NCI-H2171 treated with DMSO at 0.1 percent for 48 hours (cell line): ENCODE results near the gene PPEF1.

Experiments
- DNase-seq: peaks from one replicate; lab custom pipeline; 2025; lab: John Stamatoyannopoulos, UW

The PPEF1 gene, protein sequence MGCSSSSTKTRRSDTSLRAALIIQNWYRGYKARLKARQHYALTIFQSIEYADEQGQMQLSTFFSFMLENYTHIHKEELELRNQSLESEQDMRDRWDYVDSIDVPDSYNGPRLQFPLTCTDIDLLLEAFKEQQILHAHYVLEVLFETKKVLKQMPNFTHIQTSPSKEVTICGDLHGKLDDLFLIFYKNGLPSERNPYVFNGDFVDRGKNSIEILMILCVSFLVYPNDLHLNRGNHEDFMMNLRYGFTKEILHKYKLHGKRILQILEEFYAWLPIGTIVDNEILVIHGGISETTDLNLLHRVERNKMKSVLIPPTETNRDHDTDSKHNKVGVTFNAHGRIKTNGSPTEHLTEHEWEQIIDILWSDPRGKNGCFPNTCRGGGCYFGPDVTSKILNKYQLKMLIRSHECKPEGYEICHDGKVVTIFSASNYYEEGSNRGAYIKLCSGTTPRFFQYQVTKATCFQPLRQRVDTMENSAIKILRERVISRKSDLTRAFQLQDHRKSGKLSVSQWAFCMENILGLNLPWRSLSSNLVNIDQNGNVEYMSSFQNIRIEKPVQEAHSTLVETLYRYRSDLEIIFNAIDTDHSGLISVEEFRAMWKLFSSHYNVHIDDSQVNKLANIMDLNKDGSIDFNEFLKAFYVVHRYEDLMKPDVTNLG

DNA sequence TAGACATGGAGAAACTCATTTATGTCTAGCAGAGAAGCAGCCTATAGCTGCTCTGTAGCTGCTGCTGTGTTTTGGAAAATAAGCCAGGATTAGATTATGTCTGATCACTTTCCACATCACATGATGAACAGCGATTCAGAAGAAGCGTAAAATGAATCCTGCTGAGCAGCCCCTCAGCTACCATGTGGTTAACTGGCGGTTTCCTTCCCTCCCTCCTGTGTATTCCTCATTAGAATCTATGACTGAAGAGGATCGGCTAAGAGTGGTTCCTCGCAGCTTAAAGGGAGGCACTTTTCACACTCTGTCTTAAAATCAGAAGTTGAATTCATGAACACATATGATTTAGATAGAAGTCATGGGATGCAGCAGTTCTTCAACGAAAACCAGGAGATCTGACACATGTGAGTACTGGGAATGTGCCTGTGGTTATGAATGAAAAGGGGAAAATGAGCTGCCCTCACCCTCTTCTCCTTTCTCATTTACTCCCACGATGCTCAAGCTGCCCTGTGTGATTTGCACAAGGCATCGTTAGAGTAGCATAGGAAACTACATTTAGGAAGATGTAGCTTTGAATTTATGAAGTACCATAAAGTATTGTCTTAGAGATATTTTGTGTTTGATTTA is at the start of gene PPEF1:
Gene PPEF1, plus strand, starts transcription at position 220 of the 624 bp plus-strand sequence. Its CDS starts 136 bp downstream, at position 356.
- peak; percentile 1 for DNase-seq

DNA sequence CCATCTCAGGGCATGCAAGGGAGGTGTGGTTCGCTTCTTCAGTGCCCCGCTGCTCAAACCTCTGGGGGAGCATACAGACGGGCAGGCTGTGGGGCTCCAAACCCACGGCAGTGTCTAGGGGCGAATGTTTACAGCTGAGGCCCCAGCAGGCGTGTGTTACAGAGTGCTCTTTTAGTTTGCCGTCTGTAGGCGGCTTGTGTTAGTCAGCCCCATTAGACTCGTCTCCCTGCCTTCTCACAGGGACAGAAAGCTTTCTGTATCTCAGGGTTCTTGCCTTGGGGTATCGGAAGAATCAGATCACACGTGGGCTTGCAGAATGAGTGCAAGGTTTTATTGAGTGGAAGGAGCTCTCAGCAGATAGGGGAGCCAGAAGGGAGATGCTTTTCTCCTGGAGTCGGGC is 46.2 kb upstream of the PPEF1 start:
- DNase-seq: no peak

DNA sequence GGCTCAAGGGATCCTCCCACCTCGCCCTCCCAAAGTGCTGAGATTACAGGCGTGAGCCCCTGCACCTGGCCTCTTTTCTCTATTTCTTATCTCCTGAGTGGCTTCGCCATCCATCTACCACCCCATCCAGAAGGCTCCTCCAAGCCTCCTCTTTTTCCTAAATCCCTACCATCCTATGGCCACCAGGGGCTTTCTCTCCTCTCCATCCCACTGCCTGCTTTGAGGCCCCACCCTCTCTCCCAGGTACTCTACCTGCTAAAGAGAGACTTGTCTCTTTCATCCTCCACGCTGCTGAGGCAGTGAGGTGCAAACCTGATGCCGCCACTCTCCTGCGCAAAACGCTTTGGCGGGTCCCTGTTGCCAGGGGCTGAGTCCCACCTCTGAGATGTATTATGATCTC is 42.5 kb upstream of the PPEF1 start:
- DNase-seq: no peak

DNA sequence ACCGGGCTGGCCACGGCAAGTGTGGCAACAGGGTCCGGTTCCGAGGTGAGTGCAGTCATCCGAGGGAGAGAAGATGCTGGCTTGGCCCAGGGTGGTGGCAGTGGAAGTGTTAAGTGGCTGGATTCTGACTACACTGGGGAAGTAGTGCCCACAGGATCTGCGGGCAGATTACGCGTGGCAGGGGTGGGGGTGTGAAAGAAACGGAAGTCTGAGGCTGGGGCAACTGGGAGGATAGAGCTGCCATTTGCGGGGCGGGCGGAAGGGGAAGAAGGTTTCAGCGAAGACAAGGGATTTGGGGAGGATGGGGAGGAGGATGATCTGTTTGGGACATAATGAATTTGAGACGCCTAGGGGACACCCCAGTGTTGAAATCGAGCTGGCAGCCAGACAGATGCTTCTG is 40.8 kb upstream of the PPEF1 start:
- no peak for DNase-seq

DNA sequence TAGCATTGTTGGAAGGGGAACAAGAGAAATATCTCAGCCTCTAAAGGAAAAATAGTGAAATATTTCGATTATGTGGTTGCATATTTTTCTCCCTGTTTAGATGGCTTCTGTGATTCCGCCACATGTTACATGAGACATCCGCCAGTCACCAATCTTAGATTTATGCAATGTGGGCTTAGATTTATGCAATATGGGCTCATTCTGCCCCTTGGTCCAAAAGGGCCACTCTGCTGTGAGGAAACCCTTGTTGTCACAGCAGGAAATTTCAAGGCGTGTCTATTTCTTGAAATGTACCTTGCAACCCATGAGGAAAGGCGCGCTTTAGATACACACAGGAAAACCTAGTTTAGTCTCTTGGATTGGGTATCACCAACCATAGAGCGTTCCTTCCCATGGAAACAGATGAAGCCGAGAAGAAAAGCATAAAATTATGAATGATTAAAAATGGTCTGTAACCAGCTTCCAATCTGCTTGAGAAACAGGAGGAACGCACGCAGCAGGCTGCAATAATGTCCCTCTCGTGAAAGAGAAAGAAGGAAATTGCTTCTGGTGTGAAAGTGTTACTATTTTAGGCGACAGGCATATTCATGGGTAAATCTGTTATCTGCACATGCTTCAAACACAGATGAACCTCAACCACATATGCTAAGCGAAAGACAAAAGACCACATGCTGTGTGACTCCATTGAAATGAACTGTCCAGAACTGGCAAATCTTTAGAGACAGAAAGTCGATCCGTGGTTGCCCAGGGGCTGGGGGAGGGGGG is 39.2 kb upstream of the PPEF1 start:
- DNase-seq: no peak

DNA sequence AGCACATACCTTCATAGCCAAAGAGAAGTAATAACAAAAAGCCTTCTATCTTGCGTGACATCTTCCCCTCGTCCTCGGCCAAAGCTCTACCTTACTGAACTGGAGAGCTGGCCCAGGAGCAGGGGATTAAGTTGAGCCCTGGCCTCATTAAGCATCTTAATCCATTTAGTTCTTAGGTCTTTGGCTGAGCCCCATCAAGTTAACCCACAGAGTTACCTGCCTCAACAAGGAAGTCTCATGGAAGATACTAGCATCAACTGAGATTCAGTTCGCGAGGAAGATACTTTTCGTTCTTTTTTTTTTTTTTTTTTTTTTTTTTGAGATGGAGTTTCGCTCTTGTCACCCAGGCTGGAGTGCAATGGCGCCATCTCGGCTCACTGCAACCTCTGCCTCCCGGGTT is 35.4 kb upstream of the PPEF1 start, which contains the start of gene RS1:
Gene RS1, minus strand, starts transcription at position 101 of the 400 bp plus-strand sequence. Its CDS starts 40 bp downstream, at position 61.
- DNase-seq: no peak

DNA sequence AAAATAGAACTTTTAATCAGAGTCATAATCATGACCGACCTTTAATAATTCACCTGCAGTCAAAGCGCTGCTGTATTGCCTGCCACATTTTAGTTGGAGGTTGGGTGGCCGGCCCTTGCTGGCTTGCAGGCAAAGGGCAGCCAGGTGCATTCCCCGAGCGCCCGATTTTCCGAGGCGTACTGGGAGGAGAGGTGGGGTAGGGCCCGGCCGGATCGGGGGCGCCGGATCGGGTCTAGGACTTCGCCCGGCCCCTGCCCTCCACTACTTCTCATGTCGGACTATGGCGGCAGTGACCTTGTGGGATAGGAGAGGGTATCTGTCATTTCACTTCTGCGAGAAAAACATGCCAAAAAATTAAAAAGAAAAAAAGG is 33.0 kb upstream of the PPEF1 start:
- no peak for DNase-seq

DNA sequence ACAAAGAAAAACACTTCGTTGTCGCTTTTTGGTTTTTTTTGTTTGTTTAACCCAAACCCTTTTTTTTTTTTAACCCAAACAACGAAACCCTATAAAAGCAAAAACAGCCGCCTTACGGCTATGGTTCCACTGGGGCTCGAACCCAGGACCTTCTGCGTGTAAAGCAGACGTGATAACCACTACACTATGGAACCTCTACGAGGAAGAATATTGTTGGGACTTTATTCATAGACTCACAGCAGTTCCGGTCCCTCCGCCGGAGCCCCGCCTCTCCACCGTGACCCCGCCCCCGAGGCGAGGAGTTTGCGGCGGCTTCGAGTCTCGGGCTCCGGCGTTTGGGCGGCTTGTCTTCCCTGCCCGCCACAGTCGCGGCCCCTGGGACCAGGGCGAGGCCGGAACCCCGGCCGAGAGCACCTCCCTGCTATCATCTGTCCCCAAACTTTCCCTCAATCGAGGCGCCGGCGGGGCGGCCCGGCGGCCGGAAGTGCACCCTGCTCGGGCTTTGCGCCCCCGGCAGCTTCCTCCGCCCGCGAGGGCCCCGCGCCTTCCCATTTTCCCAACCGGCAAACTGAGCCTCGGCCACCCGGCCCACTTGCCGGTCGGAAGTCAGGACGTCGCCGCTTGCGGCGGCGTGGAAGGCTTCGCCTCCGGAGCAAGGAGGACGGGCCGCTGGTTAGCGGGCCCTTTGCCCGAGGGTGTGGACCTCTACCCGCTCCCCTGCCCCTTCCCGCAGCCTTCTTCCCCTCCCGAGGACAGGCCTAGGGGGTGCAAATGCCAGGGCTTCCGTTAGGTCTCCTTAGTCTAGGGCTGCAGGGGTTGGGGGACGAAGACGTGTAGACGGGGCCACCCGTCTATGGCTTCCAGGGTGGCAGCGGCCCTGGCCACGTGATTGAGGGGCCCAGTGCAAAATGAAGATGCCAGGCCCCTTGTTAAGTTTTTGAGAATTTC is 32.4 kb upstream of the PPEF1 start:
- peak; percentile 63 for DNase-seq

DNA sequence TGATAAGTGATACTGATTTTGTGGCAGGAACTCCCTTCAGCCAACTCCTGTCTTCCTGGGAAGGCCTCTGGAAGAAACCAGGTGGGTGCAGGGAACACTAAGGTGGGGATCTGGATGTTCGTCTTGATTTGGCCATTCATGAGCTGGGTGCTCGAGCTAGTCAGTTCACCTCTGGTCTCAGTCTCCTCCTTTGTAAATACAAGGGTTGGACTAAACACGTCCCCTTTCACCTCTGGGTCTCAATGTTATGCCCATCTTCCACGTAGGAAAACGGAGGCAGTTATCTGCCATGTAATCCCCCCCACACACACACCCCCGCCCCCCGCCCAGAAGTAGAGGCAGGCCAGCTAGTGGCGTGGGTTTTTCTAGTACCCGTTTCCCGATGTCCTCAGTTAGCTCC is 31.4 kb upstream of the PPEF1 start:
- DNase-seq: no peak

DNA sequence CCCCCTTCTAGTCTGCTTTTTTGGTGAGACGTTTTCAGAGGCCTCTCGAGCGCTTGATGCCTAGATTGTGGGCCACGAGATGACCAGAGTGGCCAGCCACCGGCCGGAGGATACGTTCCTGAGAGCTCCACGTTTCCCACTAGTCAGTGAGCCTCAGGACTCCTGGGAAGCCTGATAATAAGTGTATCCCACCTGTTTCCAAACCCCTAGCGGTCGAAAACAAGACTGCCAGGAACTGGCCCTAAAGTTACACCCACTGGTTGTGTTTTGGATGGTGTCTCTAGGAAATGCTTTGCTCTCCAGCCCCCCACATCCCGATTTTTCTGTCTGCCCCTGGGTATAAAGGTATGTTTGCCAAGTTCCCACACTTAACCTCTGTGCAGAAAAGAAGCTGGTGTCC is 31.0 kb upstream of the PPEF1 start:
- DNase-seq: no peak

DNA sequence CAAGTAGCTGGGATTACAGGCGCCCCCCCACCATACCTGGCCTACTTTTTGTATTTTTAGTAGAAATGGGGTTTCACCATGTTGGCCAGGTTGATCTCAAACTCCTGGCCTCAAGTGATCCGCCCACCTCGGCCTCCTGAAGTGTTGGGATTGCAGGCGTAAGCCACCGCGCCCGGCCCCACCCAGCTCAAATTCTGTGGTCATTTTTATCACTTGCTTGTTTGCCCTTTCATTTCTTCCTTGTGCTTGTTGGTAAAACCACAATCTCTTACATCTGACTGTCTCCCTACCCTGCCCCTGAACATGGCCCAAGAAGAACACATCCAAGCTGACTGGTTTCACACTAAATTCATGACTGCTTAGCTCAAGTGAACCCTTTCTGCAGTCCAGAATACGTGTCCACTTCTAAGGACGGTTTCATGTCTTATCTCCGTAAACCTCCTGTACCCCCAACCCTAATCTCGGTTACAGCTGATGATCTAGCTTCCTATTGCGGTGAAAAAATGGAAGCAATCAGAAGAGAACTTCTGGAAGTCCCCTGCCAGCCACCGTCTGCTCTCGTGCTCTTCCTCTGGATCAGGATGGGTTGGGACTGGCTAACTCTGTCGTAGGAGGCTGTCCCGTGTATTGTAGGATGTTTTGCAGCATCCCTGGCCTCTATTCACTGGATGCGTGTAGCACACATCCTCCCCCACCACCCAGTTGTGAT is 30.1 kb upstream of the PPEF1 start:
- no peak for DNase-seq

DNA sequence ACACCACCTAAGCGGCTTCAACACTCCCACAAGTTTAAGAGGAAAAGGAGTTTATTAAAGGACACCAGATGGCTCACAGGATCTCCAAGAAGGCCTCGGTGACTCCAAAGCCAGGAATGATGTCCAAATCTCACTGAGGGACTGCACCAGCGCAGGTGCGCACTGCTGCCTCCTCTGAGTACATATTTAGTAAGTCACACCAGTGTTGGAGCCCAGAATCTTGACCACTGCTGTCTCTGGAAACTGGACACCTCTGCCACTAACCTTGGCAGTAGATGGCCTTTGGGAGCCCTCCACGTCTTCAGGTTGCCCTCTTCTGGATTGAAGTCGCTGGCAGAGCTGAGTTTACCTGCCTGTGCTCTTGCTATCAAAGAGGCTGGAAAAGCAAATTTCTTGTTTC is 25.4 kb upstream of the PPEF1 start:
- DNase-seq: no peak

DNA sequence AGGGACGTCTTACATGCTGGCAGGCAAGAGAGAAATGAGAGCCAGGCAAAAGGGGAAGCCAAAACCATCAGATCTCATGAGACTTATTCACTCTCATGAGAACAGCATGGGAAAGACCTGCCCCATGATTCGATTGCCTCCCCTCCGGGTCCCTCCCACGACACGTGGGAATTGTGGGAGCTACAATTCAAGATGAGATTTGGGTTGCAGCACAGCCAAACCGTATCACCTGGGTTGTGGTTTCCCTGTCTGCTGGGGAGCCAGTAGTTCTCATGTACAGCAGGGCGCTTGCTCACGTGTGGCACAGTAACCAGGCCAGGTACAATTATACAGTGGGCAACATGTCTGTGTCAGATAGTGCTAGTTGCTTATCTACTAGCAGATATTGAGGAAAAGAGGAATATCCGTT is 24.5 kb upstream of the PPEF1 start:
- DNase-seq: no peak

DNA sequence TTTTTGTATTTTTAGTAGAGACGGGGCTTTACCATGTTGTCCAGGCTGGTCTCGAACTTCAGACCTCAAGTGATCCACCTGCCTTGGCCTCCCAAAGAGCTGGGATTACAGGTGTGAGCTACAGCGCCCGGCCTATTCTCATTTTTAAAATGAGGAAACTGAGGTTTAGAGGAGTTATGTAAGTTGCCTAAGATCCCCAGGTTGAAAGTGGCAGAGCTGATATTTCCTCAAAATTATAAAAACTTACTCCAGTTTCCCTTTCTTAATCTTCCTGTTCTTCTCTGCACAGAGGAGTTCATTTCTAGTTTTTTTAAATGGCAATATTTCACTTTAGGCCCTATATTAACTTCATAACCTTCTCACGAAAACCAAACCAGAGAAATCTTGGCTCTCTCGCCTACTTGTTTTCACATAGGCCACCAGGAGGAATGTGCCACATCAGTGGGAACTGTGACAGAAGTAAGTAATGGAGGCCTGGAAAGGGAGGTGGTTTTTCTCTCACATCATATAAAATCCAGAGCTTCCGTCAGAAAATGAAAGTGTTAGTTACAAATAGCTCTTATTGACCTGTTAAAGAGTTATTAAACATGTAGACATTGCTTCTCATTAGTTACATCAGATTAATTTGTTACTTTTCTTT is 19.5 kb upstream of the PPEF1 start:
- no peak for DNase-seq

DNA sequence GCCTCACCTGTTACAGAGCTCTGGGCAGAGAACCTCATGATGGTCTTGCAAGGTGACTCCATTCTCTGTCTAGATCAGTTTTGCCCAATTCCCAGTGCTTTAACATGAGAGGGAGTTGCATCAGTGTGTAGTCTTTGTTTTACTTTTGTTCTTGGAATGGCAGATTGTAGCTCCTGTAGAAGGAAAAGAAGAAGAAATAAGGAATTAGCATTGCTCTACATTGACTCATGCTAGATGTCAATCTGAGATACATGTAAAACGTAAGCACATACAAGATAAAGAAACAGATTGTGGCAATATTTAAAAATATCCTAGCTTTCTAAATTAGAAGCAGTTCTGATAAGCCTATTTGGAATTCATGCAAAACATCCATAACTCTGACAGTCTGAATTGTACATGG is 16.0 kb upstream of the PPEF1 start:
- DNase-seq: no peak

DNA sequence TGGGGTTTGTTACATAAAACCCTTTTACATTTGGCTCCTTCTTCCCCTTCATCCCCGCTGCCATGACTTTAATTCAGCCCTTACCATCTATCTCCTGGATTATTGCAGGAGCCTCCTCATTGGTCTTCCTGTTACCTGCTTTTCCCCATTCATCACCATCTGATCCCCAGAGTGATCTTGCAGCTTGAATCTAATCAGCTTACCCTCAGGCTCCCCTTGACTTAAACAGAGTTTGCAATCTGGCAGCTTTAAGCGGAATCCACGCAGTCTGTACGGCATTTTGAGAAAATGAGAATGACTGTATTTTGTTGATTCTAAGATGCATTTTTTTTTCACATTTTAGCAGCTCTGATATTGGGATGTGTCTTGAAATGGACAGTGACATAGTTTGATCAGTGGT is 14.9 kb upstream of the PPEF1 start:
- DNase-seq: no peak

DNA sequence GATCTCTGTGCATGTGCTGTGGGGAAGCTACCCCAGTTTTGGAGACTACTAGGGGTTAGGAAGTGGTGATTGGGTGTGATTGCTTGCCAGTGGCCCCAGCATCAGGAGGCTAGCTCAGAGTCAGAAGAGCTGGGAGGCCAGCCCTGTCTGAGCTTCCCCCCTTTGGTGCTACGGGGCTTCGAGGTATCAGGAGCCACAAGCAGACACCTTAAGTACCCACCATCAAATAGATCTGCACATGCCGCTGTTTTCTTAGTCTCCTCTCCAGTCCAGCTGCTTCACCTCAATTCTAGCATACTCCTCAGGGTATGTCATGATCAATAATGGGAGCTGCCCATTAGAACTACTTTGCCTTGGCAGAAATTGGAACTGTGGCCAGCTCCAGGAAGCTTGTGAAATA is 10.8 kb upstream of the PPEF1 start:
- no peak for DNase-seq

DNA sequence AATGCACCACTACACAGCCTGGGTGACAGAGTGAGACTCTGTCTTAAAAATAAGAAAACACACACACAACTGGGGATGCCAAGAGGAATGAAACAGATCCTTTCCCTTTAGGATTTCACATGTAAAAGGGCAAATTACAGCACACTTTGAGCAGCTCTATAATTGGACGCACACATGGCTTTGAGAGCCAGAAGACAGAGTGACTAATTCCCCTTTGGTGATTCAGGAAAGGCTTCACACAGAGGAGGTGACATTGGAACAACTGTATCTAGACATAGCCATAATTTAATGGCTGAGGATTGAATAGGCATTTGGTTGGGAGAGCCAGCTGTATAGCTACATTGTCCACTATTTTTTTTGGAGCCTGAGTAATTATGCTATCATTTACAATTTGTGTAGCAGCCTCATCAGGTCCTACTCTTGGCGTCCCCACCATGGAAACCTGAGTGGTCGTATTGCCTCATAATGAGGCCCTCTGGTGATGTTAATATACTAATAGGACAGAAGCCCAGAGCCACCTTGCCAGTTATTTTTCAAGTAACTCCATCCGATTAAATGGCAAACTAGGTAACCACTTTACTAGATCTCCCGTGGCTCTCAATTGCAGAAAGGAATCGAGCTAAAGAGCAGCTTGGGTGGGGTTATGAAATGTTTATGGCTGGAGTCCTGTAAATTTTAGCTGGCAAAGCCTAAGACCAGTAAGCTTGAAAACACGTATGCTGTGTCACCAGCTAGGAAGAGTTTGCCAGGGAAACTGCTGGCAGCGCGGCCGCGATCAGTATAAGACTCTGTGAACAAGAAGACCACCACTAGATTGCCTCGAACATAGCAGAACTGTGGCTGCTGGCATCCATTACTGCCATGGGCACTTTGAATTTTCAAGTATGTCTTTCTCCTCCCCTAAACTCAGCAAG is 8.5 kb upstream of the PPEF1 start:
- peak; percentile 18 for DNase-seq
